GM19193 (cell line): Measurements from ENCODE around the gene GRK3.

ENCODE experiments used
- POLR2A ChIP-seq: IDR thresholded peaks from 4 replicates; pipeline ENCODE4 v1.6.1; 2011; ENCODE audit not compliant: insufficient read depth, insufficient read length; ENCODE audit errors: extremely low read depth

The GRK3 gene

DNA sequence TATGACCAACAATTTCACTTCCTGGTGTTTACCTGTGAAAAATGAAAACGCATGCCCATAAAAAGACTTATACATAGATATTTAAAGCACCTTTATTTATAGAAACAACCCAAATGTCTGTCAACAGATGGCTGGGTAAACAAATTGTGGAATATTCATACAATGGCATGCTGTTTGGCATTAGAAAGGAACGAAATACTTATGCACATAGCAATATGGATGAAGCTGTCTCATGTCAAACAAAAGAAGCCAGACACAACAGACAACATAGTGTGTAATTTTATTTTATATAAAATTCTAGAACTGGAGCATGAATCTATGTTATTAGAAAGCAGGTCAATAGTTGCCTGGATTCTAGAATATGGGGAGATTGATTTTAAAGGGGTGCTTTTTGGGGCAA is 38.0 kb downstream of the GRK3 start:
- TF ChIP-seq POLR2A: no peak

- no peak for TF ChIP-seq POLR2A
These were observed 38.4 kb downstream of the GRK3 start for GRCh38 chr22:25602916-25603315.

GRCh38 chr22:25621986-25622385 is 57.5 kb downstream of the GRK3 start:
- TF ChIP-seq POLR2A: no peak

DNA sequence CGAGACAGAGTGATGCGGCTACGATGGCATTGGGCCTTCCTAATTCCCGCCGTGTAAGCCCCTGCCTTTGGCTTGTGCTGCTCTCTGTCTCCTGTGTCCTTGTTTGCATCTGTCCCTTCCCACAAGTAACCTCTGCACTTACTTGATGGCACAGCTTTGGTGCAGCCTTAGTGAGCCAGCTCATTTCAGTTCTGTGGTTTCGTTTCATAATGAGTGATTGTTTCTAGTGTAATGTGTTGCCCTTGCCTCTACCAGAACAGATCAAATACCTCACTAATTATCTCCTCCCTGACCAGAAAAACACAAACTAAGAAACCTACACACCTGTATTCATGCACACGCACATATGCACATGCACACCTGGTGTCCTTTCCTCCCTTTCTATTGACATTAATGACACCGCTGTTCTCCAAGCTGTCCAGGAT is 58.8 kb downstream of the GRK3 start:
- TF ChIP-seq POLR2A: no peak

- no peak for TF ChIP-seq POLR2A
These were observed 59.4 kb downstream of the GRK3 start for GRCh38 chr22:25623851-25624250.

- TF ChIP-seq POLR2A: no peak
These were observed 60.0 kb downstream of the GRK3 start for GRCh38 chr22:25624476-25624875.

- no peak for TF ChIP-seq POLR2A
These were observed 62.1 kb downstream of the GRK3 start for GRCh38 chr22:25626624-25626990.

GRCh38 chr22:25627271-25627852 is 62.9 kb downstream of the GRK3 start:
- no peak for TF ChIP-seq POLR2A

DNA sequence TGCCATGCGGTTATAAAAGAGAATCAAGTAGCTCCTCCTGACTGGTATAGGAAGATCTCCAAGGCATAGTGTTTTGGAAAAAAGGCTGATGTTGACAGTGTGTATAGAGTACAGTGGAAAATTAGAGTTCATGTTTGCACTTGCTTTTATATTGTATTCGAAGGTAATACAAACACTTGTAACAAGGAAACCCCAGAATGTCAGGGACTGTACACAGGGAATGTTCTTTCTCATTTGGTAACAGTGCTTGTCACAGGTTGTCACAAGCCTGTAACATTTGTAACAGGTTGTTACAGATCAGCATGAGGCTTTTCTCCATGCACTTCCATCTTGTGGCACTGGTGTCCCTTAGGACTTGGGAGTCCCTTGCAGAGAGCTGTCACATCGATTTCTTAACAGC is 64.0 kb downstream of the GRK3 start:
- TF ChIP-seq POLR2A: no peak

DNA sequence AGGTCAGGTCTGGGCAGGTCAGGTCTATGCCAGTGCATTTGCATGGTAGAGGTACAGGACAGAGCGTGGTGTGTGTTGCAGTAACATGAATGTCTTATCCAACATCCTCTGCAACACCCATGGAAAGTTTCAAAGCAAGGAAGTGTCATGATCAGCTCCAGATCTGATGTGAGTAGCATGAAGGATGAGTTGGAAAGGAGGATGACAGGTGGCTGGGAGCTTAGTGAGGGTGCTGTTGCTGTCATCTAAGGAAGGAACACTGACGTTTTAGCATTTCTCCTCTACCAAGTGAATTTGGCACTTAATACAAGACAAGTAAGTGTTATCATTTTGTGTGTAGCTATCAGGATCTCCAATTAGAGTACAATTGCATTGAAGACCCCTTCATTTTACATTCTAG is 65.1 kb downstream of the GRK3 start:
- TF ChIP-seq POLR2A: no peak

DNA sequence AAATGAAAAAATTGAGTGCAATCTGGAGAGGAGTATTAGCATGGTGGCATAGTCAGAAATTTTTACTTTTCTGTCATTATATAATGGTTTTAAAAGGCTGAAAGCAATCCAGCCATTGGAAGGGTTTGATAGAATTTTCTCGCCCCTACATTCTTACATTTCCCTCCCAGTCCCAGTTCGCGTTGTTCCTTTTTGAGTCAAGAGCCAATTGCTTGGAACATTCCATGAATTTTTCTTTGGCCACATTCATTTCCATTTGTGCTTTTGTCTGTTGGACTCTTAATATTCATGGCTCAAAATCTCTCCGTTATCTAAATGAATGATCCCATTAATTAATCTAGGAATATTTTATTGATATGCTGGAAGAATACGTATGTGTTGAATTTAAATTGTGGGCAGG is 66.0 kb downstream of the GRK3 start:
- no peak for TF ChIP-seq POLR2A

DNA sequence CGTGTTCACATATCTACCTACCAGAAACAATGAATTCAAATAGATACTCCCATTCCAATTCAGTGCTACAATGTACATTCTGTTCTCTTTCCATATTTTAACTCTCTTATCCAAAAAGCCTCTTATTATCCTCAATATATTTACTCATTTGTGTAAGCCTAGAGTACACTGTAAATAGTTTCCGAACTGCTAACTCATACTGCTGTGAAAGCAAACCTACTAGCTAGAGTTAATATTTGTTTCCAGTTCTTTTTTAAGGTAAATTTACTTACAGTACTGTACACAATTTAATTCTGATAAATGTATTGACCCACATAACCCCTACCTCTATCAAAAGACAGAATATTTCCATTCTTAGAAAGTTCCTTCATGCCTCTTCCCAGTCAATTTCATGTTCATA is 71.8 kb downstream of the GRK3 start:
- TF ChIP-seq POLR2A: no peak

- TF ChIP-seq POLR2A: no peak
These were observed 72.6 kb downstream of the GRK3 start for GRCh38 chr22:25637032-25637431.

GRCh38 chr22:25637672-25638071 is 73.2 kb downstream of the GRK3 start:
- TF ChIP-seq POLR2A: no peak

DNA sequence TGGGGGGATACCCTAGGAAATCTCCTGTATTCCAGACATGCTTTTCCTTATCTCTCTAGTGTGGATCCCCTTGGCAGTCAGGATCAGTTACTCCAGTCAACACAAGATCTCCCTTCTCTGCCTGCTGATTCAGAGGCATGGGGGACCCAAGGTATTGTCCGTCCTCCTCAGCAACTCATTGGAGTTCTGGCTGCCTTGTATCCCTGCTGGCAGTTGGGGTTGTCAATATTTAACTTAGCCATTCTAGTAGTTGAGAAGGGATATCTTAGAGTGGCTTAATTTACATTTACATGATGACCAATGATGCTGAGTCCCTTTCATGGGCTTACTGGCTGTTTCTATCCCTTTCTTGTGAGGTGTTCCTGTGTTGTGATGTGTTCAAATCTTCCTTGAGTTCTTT is 74.2 kb downstream of the GRK3 start:
- no peak for TF ChIP-seq POLR2A

DNA sequence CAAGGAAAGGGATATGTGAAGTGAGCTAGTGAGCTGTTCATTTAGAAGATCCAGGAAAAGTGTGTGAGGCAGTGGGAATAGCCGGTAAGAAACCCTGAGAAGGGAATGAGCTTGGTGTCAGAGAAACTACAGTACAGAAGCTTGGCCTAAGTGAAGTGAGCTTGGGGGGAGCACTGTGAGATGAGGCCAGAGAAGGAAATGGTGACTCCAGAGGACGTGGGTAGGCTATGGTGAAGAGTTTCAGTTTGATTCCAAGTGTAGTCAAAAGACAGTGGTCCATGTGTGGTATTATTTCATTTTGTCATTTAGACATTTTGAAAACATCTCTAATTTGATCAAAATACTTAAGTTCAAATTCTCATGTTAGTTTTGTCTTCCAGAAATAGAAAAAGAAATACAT is 77.2 kb downstream of the GRK3 start:
- no peak for TF ChIP-seq POLR2A
